Rectal smooth muscle tissue (tissue), 1 donor: ENCODE data around the gene SENP8.

Experiments used
- H3K27ac ChIP-seq: one replicate; pipeline ENCODE4 v1.7.0; 2013; ENCODE audit warnings: low read depth, low read length, inconsistent platforms
- H3K27me3 ChIP-seq: one replicate; pipeline ENCODE4 v1.7.0; 2013; ENCODE audit warnings: low read length; ENCODE audit not compliant: control insufficient read depth, insufficient read depth
- H3K36me3 ChIP-seq: one replicate; pipeline ENCODE4 v1.7.0; 2013; ENCODE audit warnings: low read length; ENCODE audit not compliant: control insufficient read depth, insufficient read depth
- H3K4me1 ChIP-seq: one replicate; pipeline ENCODE4 v1.7.0; 2013; ENCODE audit warnings: low read length; ENCODE audit not compliant: control insufficient read depth, insufficient read depth
- H3K4me3 ChIP-seq: one replicate; pipeline ENCODE4 v1.7.0; 2013; ENCODE audit warnings: low read length
- H3K9ac ChIP-seq: one replicate; pipeline ENCODE4 v1.7.0; 2013; ENCODE audit warnings: low read length

Gene SENP8

DNA sequence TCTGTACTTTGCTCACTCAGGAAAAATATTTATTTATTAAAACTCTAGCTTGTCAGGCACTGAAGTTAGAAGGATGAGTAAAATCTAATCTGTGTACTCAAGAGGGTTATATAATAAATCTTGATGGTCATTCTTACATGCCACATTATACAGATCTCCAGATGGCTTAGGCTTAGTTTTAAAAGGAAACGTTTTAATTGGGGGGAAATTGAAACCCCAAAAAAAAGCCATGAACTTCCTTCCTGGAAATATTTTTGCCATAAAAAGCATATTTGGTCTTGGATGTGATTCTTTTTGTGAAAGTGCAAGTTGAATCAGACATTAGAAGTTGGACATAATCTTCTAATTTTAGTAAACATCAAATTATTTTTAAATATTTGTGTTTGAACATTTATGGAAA is 6.0 kb downstream of the SENP8 start:
- Histone ChIP-seq H3K4me1 (no peaks in the 10 kb centered on the region), H3K9ac (no peak overlapping the region), H3K4me3 (no peak overlapping the region), H3K36me3 (no peaks in the 10 kb centered on the region), H3K27ac (no peak overlapping the region), H3K27me3 (no peaks in the 10 kb centered on the region)

GRCh38 chr15:72127724-72128322 is 9.6 kb downstream of the SENP8 start:
- H3K9ac ChIP-seq, result no peak overlapping the region
- H3K4me3 ChIP-seq, result no peak overlapping the region
- H3K27me3 ChIP-seq, result no peaks in the 10 kb centered on the region
- H3K27ac ChIP-seq, result no peak overlapping the region
- no peaks in the 10 kb centered on the region for H3K36me3 ChIP-seq
- H3K4me1 ChIP-seq, result no peaks in the 10 kb centered on the region

DNA sequence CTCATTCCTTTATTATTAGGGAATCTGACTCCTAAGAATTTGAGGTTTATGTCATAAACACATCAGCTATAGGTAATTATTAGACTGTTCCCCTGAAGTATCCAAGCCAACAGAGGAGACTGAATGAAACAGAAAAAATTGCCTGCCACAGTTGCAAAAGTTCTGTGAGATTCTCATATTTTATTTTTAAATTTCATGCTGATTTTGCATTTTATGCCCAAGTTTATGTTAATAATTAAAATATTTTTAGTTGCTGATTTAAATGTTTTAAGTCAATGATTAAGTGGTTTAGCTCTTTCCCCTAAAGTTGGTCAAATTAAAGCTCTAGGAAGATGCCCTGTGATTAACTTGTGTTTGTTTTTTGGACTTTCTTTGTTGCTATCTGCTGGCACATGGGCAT is 10.2 kb downstream of the SENP8 start:
- H3K4me1 ChIP-seq, result no peaks in the 10 kb centered on the region
- no peak overlapping the region for H3K4me3 ChIP-seq
- no peaks in the 10 kb centered on the region for H3K27me3 ChIP-seq
- H3K36me3 ChIP-seq, result no peaks in the 10 kb centered on the region
- no peak overlapping the region for H3K27ac ChIP-seq
- H3K9ac ChIP-seq, result no peak overlapping the region

- no peak overlapping the region for H3K4me3 ChIP-seq
These were observed 12.1 kb downstream of the SENP8 start for GRCh38 chr15:72130272-72130671.

DNA sequence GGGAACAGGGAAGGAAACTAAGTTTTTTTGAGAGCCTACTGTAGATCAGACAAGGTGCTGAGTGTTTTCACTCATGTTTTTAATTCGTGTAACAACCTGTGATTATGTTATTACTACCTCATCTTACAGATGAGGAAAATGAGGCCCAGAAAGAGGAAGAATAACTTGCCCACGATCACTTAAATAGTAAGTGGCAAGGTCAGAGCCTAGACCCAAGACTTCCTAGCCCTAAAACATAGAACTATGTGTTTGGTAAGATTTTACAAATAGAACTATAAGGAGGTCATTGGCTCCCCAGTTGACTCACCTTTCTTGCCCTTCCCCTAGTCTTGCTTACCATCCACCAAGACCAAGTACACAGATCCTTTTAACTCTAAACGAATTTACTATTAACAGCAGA is 13.7 kb downstream of the SENP8 start:
- Histone ChIP-seq H3K4me3 (no peak overlapping the region), H3K9ac (no peak overlapping the region), H3K4me1 (no peaks in the 10 kb centered on the region), H3K36me3 (no peaks in the 10 kb centered on the region), H3K27ac (no peak overlapping the region), H3K27me3 (no peaks in the 10 kb centered on the region)

More at GRCh38 chr15:72130272-72130671, 12.1 kb downstream of the SENP8 start:
- Histone ChIP-seq H3K9ac (no peak overlapping the region), H3K36me3 (no peaks in the 10 kb centered on the region), H3K27me3 (no peaks in the 10 kb centered on the region), H3K4me1 (no peaks in the 10 kb centered on the region), H3K27ac (no peak overlapping the region)

GRCh38 chr15:72133211-72133610 is 15.0 kb downstream of the SENP8 start:
- Histone ChIP-seq H3K4me1 (no peaks in the 10 kb centered on the region), H3K9ac (no peak overlapping the region), H3K27me3 (no peaks in the 10 kb centered on the region), H3K27ac (no peak overlapping the region), H3K36me3 (no peaks in the 10 kb centered on the region), H3K4me3 (no peak overlapping the region)

GRCh38 chr15:72135719-72136118 is 17.5 kb downstream of the SENP8 start:
- Histone ChIP-seq H3K27me3 (no peaks in the 10 kb centered on the region), H3K27ac (no peak overlapping the region), H3K9ac (no peak overlapping the region), H3K4me3 (no peak overlapping the region), H3K4me1 (no peaks in the 10 kb centered on the region), H3K36me3 (no peaks in the 10 kb centered on the region)

- H3K9ac ChIP-seq, result no peak overlapping the region
- no peaks in the 10 kb centered on the region for H3K27me3 ChIP-seq
- H3K36me3 ChIP-seq, result no peaks in the 10 kb centered on the region
- H3K4me1 ChIP-seq, result no peaks in the 10 kb centered on the region
- no peak overlapping the region for H3K4me3 ChIP-seq
- no peak overlapping the region for H3K27ac ChIP-seq
These were observed 18.2 kb downstream of the SENP8 start for GRCh38 chr15:72136170-72137051.

GRCh38 chr15:72139667-72140066 is 21.5 kb downstream of the SENP8 start:
- no peak overlapping the region for H3K4me3 ChIP-seq
- no peaks in the 10 kb centered on the region for H3K36me3 ChIP-seq
- no peak overlapping the region for H3K27ac ChIP-seq
- no peaks in the 10 kb centered on the region for H3K27me3 ChIP-seq
- H3K9ac ChIP-seq, result no peak overlapping the region
- H3K4me1 ChIP-seq, result no peaks in the 10 kb centered on the region

- Histone ChIP-seq H3K27ac (no peak overlapping the region), H3K27me3 (no peaks in the 10 kb centered on the region), H3K9ac (no peak overlapping the region), H3K4me1 (no peaks in the 10 kb centered on the region), H3K4me3 (no peak overlapping the region), H3K36me3 (no peaks in the 10 kb centered on the region)
These were observed 21.9 kb downstream of the SENP8 start for GRCh38 chr15:72140088-72140487.

DNA sequence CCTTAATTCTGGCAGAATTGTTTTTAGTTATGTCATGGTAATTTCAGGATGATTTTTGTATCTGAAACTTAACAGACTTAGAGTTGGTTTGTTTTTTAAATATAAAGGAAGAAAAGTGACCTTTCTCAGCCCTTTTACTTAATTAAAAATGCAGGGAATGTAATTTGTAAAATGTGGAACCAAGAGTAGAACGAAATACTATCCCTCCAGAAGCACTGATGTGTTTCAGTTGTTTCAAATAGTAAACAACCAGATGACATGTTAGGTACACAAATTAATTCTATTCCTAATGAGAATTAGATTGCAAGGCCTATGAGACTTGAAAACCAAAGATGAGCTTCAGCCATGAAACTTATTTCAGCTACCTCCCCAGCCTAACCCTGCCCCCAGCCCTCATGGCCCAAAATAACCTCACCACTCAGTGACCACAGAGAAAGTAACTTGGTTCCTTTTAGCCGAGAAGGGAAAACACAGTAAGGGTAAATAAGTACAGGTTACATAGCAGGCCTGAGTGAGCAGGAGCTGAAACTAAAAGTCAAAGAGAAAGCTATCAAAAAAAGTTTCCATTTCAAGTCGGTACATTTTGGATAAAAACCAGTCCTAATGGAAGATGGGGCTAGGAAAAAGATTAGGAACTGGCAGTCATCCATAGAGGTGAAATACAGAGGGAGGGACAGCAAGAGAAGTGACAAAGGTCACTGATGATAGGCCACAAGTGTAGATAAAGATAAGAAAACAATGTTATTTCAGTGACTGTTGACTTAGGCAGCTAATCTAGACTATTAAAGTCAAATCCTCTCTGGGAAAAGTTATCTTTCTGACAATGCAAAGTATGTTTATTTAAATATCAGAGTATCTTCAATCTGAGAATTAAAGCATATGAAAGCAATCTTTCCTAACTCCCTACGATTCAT is 23.2 kb downstream of the SENP8 start:
- Histone ChIP-seq H3K9ac (no peak overlapping the region), H3K27me3 (no peaks in the 10 kb centered on the region), H3K27ac (no peak overlapping the region), H3K4me3 (no peak overlapping the region), H3K36me3 (no peaks in the 10 kb centered on the region), H3K4me1 (no peaks in the 10 kb centered on the region)

- Histone ChIP-seq H3K4me3 (no peak overlapping the region), H3K27me3 (no peaks in the 10 kb centered on the region), H3K36me3 (no peaks in the 10 kb centered on the region), H3K4me1 (no peaks in the 10 kb centered on the region), H3K27ac (no peak overlapping the region), H3K9ac (no peak overlapping the region)
These were observed 28.0 kb downstream of the SENP8 start for GRCh38 chr15:72146221-72146620.
